ENCODE data around the gene GRK4.
"Not testable (repeated sequence)": the region's sequence is repeated elsewhere in the genome, so short reads cannot be mapped to it uniquely, and the experiment has no call there.

GRK4 gene

GRCh38 chr4:2963175-2963965, at the start of gene GRK4, which contains the start of gene NOP14:
GRK4 (plus strand) TSS chr4:2963571; CDS start chr4:2964071, 500 bp downstream.
NOP14 (minus strand) TSS chr4:2963406; CDS start chr4:2963319, 87 bp downstream.
- peak; percentile 96 for DNase-seq

GRCh38 chr4:2914256-2915126, 48.9 kb upstream of the GRK4 start:
- DNase-seq: no peak

- no peak for DNase-seq
Observed at GRCh38 chr4:2915789-2916188, 47.6 kb upstream of the GRK4 start.

- DNase-seq: not testable (repeated sequence)
Observed at GRCh38 chr4:2916696-2917095, 46.7 kb upstream of the GRK4 start.

GRCh38 chr4:2918300-2918699, 45.1 kb upstream of the GRK4 start:
- not testable (repeated sequence) for DNase-seq

- not testable (repeated sequence) for DNase-seq
Observed at GRCh38 chr4:2918714-2919113, 44.7 kb upstream of the GRK4 start.

GRCh38 chr4:2922453-2923101, 40.8 kb upstream of the GRK4 start:
- not testable (repeated sequence) for DNase-seq

GRCh38 chr4:2923141-2923551, 40.2 kb upstream of the GRK4 start:
- DNase-seq: no peak

GRCh38 chr4:2923668-2924173, 39.6 kb upstream of the GRK4 start:
- DNase-seq: no peak

GRCh38 chr4:2924286-2924685, 39.1 kb upstream of the GRK4 start:
- no peak for DNase-seq

GRCh38 chr4:2924765-2925301, 38.5 kb upstream of the GRK4 start:
- no peak for DNase-seq

GRCh38 chr4:2925496-2925895, 37.9 kb upstream of the GRK4 start:
- no peak for DNase-seq

- no peak for DNase-seq
Observed at GRCh38 chr4:2925931-2926860, 37.2 kb upstream of the GRK4 start.

GRCh38 chr4:2927016-2927695, 36.2 kb upstream of the GRK4 start:
- no peak for DNase-seq

GRCh38 chr4:2927696-2928075, 35.7 kb upstream of the GRK4 start:
- no peak for DNase-seq

- no peak for DNase-seq
Observed at GRCh38 chr4:2928242-2929176, 34.9 kb upstream of the GRK4 start.

- DNase-seq: no peak
Observed at GRCh38 chr4:2929469-2929868, 33.9 kb upstream of the GRK4 start.

- no peak for DNase-seq
Observed at GRCh38 chr4:2930135-2930757, 33.1 kb upstream of the GRK4 start.

- no peak for DNase-seq
Observed at GRCh38 chr4:2930758-2931511, 32.4 kb upstream of the GRK4 start.
